Upper lobe of left lung (tissue), 6 donors: ENCODE measurements around the gene SLC25A29. TPM values are rescaled to one million over a fixed set of nuclear protein-coding genes. Genes with fewer than 3 reads are reported as not detected.

Experiments used
- ATAC-seq, 2 donors: fragments of 200-7000 bp; cut with Tn5 transposase; one replicate each; pipeline ENCODE4 v1.9.1; 2022; ENCODE audit warnings: mild to moderate bottlenecking in 2 of 2, moderate library complexity in 2 of 2; ENCODE audit not compliant: low FRiP score in 2 of 2
- DNase-seq, 2 donors: peaks; one replicate each; pipeline ENCODE4 v3.0.0-alpha.2; 2019 to 2020
- H3K27ac ChIP-seq, 4 donors: fragments of 200-600 bp; sonication (generic); one replicate each; pipeline ENCODE4 v1.5.1; 2016 to 2019
- H3K27me3 ChIP-seq, 4 donors: fragments of 200-600 bp; sonication (generic); one replicate each; pipeline ENCODE4 v1.5.1; 2017 to 2019
- H3K36me3 ChIP-seq, 4 donors: fragments of 200-600 bp; sonication (generic); one replicate each; pipeline ENCODE4 v1.5.1; 2016 to 2019
- H3K4me1 ChIP-seq, 4 donors: fragments of 200-600 bp; sonication (generic); one replicate each; pipeline ENCODE4 v1.5.1; 2018 to 2019
- H3K4me3 ChIP-seq, 4 donors: fragments of 200-600 bp; sonication (generic); one replicate each; pipeline ENCODE4 v1.5.1; 2017 to 2019; ENCODE audit warnings: mild to moderate bottlenecking in 2 of 4, moderate library complexity in 1 of 4
- H3K9me3 ChIP-seq, 4 donors: fragments of 200-600 bp; sonication (generic); one replicate each; pipeline ENCODE4 v1.5.1; 2018 to 2019
- CTCF ChIP-seq, 6 experiments: fragments of 450-650 bp in 4 of 6; fragments of 200-600 bp in 2 of 6; sonication (generic) in 2 of 6; IDR thresholded peaks; one replicate each; pipeline ENCODE4 v1.5.1; 2016 to 2019; ENCODE audit warnings: antibody characterized with exemption in 6 of 6
- EP300 ChIP-seq, 4 donors: sonication (generic); formaldehyde crosslinking; IDR thresholded peaks; one replicate each; pipeline ENCODE4 v1.5.1; 2017; ENCODE audit warnings: antibody characterized with exemption in 4 of 4, control low read depth in 2 of 4
- POLR2A ChIP-seq, 4 donors: fragments of 450-650 bp; IDR thresholded peaks; one replicate each; pipeline ENCODE4 v1.5.1; 2016 to 2017; ENCODE audit warnings: antibody characterized with exemption in 4 of 4, mild to moderate bottlenecking in 2 of 4
- POLR2AphosphoS5 ChIP-seq, 2 donors: sonication (generic); formaldehyde crosslinking; IDR thresholded peaks; one replicate each; pipeline ENCODE4 v1.5.1; 2017; ENCODE audit warnings: antibody characterized with exemption in 2 of 2
- whole genome bisulfite sequencing, 2 donors: methylation state at CpG; one replicate each; pipeline ENCODE4 v1.1.5; 2017 to 2018; 5-methylcytosine and 5-hydroxymethylcytosine counted together
- total RNA-seq, 6 donors: library from RNA; depleted of rRNA in 4 of 6; stranded (reverse); fragments of >200 nt in 4 of 6; gene quantifications; one replicate each; pipeline versions ENCODE4 v1.1.0 to v1.2.1, GENCODE V29; 2016 to 2021
- donor health status: DM: no; HTN: no; CAD: no; lungs with moderate emphysema.
- donor health status: DM: no; HTN: yes; CAD: no; lungs with severe emphysema.

The SLC25A29 gene
- 100 to 1,000 TPM in 2 of 6 donors, 10 to 100 TPM in 4; 81.5 to 275 (median 96.6) TPM for total RNA-seq

GRCh38 chr14:100306101-100306997 is at the start of gene SLC25A29:
SLC25A29 (minus strand) TSS chr14:100306444; CDS start chr14:100306232, 212 bp downstream.
- TF ChIP-seq POLR2AphosphoS5 (IDR thresholded peaks at IDR 0.05) (peak in 1 of 2 donors; percentile 87), POLR2A (IDR thresholded peaks at IDR 0.05) (peak in 3 of 4 donors; percentile 73 to 88 (median 75)), CTCF (IDR thresholded peaks at IDR 0.05) (peak in 2 of 6 experiments; percentile 25 to 35), EP300 (IDR thresholded peaks at IDR 0.05) (peak in 1 of 4 donors; percentile 4)
- DNase-seq = peak; percentile 94 to 98
- ATAC-seq = peak; percentile 86 to 96
- Histone ChIP-seq H3K9me3 (no peaks in the 10 kb centered on the region), H3K4me3 (peak within 1 kb of the TSS; percentile 74 to 99 (median 90)), H3K27me3 (no peaks in the 10 kb centered on the region), H3K36me3 (no peaks in the 10 kb centered on the region), H3K27ac (peak within 1 kb of the TSS; percentile 81 to 94 (median 86)), H3K4me1 (peaks cover 47 to 72% (median 60%) of the 10 kb centered on the region in 4 donors)
- 0% methylated on average over 15 to 16 of the region's 131 CpGs for WGBS, 2 donors

- TF ChIP-seq EP300 (IDR thresholded peaks at IDR 0.05) (no peak), POLR2AphosphoS5 (IDR thresholded peaks at IDR 0.05) (no peak), CTCF (IDR thresholded peaks at IDR 0.05) (no peak), POLR2A (IDR thresholded peaks at IDR 0.05) (no peak)
- ATAC-seq (no peak), DNase-seq (no peak)
- H3K4me1 ChIP-seq = no peaks in the 10 kb centered on the region
- peak overlapping the region in 1 of 4 donors; percentile 30 for H3K27ac ChIP-seq
- WGBS, 2 donors = 89 to 91% methylated on average over 5 of the region's 5 CpGs
- H3K36me3 ChIP-seq = peaks cover 23 to 99% (median 89%) of the 10 kb centered on the region in 4 donors
- no peak overlapping the region for H3K4me3 ChIP-seq
- H3K9me3 ChIP-seq = no peaks in the 10 kb centered on the region
- H3K27me3 ChIP-seq = no peaks in the 10 kb centered on the region
Measured at GRCh38 chr14:100350986-100351385, 44.7 kb upstream of the SLC25A29 start.

- ATAC-seq (no peak), DNase-seq (no peak)
- WGBS, 2 donors = 82 to 85% methylated on average over 10 to 11 of the region's 11 CpGs
- peaks cover 23 to 99% (median 90%) of the 10 kb centered on the region in 4 donors for H3K36me3 ChIP-seq
- no peak for TF ChIP-seq POLR2A (IDR thresholded peaks at IDR 0.05)
- H3K4me3 ChIP-seq = no peak overlapping the region
- peak overlapping the region in 2 of 4 donors; percentile 15 to 30 for H3K27ac ChIP-seq
- no peaks in the 10 kb centered on the region for H3K9me3 ChIP-seq
- H3K4me1 ChIP-seq = no peaks in the 10 kb centered on the region
- no peaks in the 10 kb centered on the region for H3K27me3 ChIP-seq
Measured at GRCh38 chr14:100350276-100350926, 44.2 kb upstream of the SLC25A29 start.

- ATAC-seq = no peak
- no peak for TF ChIP-seq EP300 (IDR thresholded peaks at IDR 0.05)
- TF ChIP-seq CTCF (IDR thresholded peaks at IDR 0.05) = no peak
- no peak for TF ChIP-seq POLR2A (IDR thresholded peaks at IDR 0.05)
- no peak for TF ChIP-seq POLR2AphosphoS5 (IDR thresholded peaks at IDR 0.05)
- H3K4me1 ChIP-seq = no peaks in the 10 kb centered on the region
- WGBS, 2 donors = 78 to 88% methylated on average over 9 to 14 of the region's 14 CpGs
- H3K9me3 ChIP-seq = no peaks in the 10 kb centered on the region
- no peak overlapping the region for H3K4me3 ChIP-seq
- peaks cover 13 to 86% (median 77%) of the 10 kb centered on the region in 4 donors for H3K36me3 ChIP-seq
- no peaks in the 10 kb centered on the region for H3K27me3 ChIP-seq
- no peak for DNase-seq
- no peak overlapping the region for H3K27ac ChIP-seq
Measured at GRCh38 chr14:100348784-100349685, 42.8 kb upstream of the SLC25A29 start.
